Measurements from ENCODE around the gene SRGAP1. TPM values are rescaled to one million over a fixed set of nuclear protein-coding genes. Genes with fewer than 3 reads are reported as not detected.

The SRGAP1 gene
- polyA plus RNA-seq (2011; rRNA removed), result 21.6 and 24.9 TPM in 2 replicates
- polyA minus RNA-seq (2011; rRNA and poly(A)+ RNA removed), result 73.7 and 84.9 TPM in 2 replicates

- no peak for DNase-seq (ENCODE audit: low read depth, low spot score)
- Histone ChIP-seq H3K4me3 (ENCODE audit: low read depth, low read length) (peak within 1 kb of the TSS; percentile 97), H3K27me3 (ENCODE audit: control insufficient read depth, insufficient read depth, low read length) (no peaks in the 10 kb centered on the region), H3K27ac (ENCODE audit: low read depth, low read length) (peak within 1 kb of the TSS; percentile 89), H3K9me3 (ENCODE audit: control insufficient read depth, insufficient read depth, low read length) (no peaks in the 10 kb centered on the region; the same call in 1 of the 2 replicates)
- peak; percentile 22; the same call in 1 of the 2 replicates for TF ChIP-seq CTCF (IDR thresholded peaks at IDR 0.05; ENCODE audit: low read depth, low read length)
- CTCF ChIA-PET, result interaction anchor here (0.6 to 3.1 kb wide), 26 partner anchors 10 to 482 kb away, joined by 3 to 24 read pairs (median 3); no protein-coding TSS in a partner anchor
- POLR2A ChIA-PET, result interaction anchor here (0.8 to 2.3 kb wide), 6 partner anchors 16 to 337 kb away, joined by 3 to 12 read pairs (median 6); no protein-coding TSS in a partner anchor
These were observed at the start of gene SRGAP1 for GRCh38 chr12:63844391-63845341. Gene SRGAP1, plus strand, starts transcription at chr12:63844700. Its CDS starts 117 bp downstream, at chr12:63844817.

- DNase-seq (ENCODE audit: low read depth, low spot score), result no peak
- CTCF ChIA-PET, result no interaction called here
These were observed 49.3 kb upstream of the SRGAP1 start for GRCh38 chr12:63795032-63795687.

GRCh38 chr12:63795944-63796343 lies 48.6 kb upstream of the SRGAP1 start:
- no peak overlapping the region for H3K27ac ChIP-seq (ENCODE audit: low read depth, low read length)
- H3K27me3 ChIP-seq (ENCODE audit: control insufficient read depth, insufficient read depth, low read length), result no peaks in the 10 kb centered on the region
- POLR2A ChIA-PET, result no interaction called here
- CTCF ChIA-PET, result no interaction called here
- no peak for TF ChIP-seq CTCF (IDR thresholded peaks at IDR 0.05; ENCODE audit: low read depth, low read length)
- DNase-seq (ENCODE audit: low read depth, low spot score), result no peak
- H3K4me3 ChIP-seq (ENCODE audit: low read depth, low read length), result no peak overlapping the region
- no peaks in the 10 kb centered on the region for H3K9me3 ChIP-seq (ENCODE audit: control insufficient read depth, insufficient read depth, low read length)

More at GRCh38 chr12:63795032-63795687, 49.3 kb upstream of the SRGAP1 start:
- Histone ChIP-seq H3K27me3 (ENCODE audit: control insufficient read depth, insufficient read depth, low read length) (no peaks in the 10 kb centered on the region), H3K27ac (ENCODE audit: low read depth, low read length) (no peak overlapping the region), H3K4me3 (ENCODE audit: low read depth, low read length) (no peak overlapping the region), H3K9me3 (ENCODE audit: control insufficient read depth, insufficient read depth, low read length) (no peaks in the 10 kb centered on the region)
- no peak for TF ChIP-seq CTCF (IDR thresholded peaks at IDR 0.05; ENCODE audit: low read depth, low read length)
- POLR2A ChIA-PET, result no interaction called here

- Histone ChIP-seq H3K27ac (ENCODE audit: low read depth, low read length) (no peak overlapping the region), H3K27me3 (ENCODE audit: control insufficient read depth, insufficient read depth, low read length) (no peaks in the 10 kb centered on the region), H3K4me3 (ENCODE audit: low read depth, low read length) (no peak overlapping the region), H3K9me3 (ENCODE audit: control insufficient read depth, insufficient read depth, low read length) (no peaks in the 10 kb centered on the region)
- TF ChIP-seq CTCF (IDR thresholded peaks at IDR 0.05; ENCODE audit: low read depth, low read length), result peak; percentile 71
- DNase-seq (ENCODE audit: low read depth, low spot score), result no peak
- POLR2A ChIA-PET, result interaction anchor here (0.7 kb wide), 1 partner anchor 329 kb away, joined by 5 read pairs; no protein-coding TSS in a partner anchor
- CTCF ChIA-PET, result interaction anchor here (0.5 to 6.2 kb wide), 28 partner anchors 9 to 698 kb away, joined by 3 to 130 read pairs (median 5); partner anchors contain the start of genes AVPR1A and DPY19L2
These were observed 42.4 kb upstream of the SRGAP1 start for GRCh38 chr12:63802012-63802608.

All from AG04450 (cell line).